RWPE2 (cell line): ENCODE measurements around the gene CRACDL.

ENCODE experiments used
- ATAC-seq: fragments of 200-7000 bp; cut with Tn5 transposase; 3 replicates; pipeline ENCODE4 v1.9.1; 2021; ENCODE audit warnings: low read depth
- DNase-seq: peaks from one replicate; pipeline ENCODE4 v3.0.0-alpha.2; 2020; ENCODE audit warnings: low spot score
- H3K27ac ChIP-seq: fragments of 450-650 bp; 2 replicates; pipeline ENCODE4 v1.5.1; 2017; ENCODE audit warnings: mild to moderate bottlenecking; ENCODE audit not compliant: poor library complexity, severe bottlenecking
- H3K27me3 ChIP-seq: fragments of 250-450 bp; sonication (Bioruptor Pico); 2 replicates; pipeline ENCODE4 v1.5.1; 2021; ENCODE audit warnings: mild to moderate bottlenecking, moderate library complexity; ENCODE audit not compliant: insufficient read depth, poor library complexity, severe bottlenecking
- H3K36me3 ChIP-seq: fragments of 250-450 bp; sonication (Bioruptor Pico); 2 replicates; pipeline ENCODE4 v1.5.1; 2020; ENCODE audit warnings: low read depth, mild to moderate bottlenecking, moderate library complexity
- H3K4me1 ChIP-seq: fragments of 250-450 bp; sonication (Bioruptor Pico); 2 replicates; pipeline ENCODE4 v1.5.1; 2021; ENCODE audit warnings: mild to moderate bottlenecking, moderate library complexity; ENCODE audit not compliant: insufficient read depth, poor library complexity, severe bottlenecking
- H3K4me3 ChIP-seq: fragments of 250-450 bp; sonication (Bioruptor Pico); 2 replicates; pipeline ENCODE4 v1.5.1; 2021; ENCODE audit warnings: mild to moderate bottlenecking, moderate library complexity; ENCODE audit not compliant: severe bottlenecking
- H3K9me3 ChIP-seq: fragments of 250-450 bp; sonication (Bioruptor Pico); 2 replicates; pipeline ENCODE4 v1.5.1; 2021; ENCODE audit warnings: mild to moderate bottlenecking, moderate library complexity; ENCODE audit not compliant: severe bottlenecking
- TF ChIP-seq, protein P1 (sequence below): fragments of 450-650 bp; IDR thresholded peaks from one replicate; pipeline ENCODE4 v1.5.1; 2017; ENCODE audit warnings: mild to moderate bottlenecking, moderate library complexity; ENCODE audit not compliant: poor library complexity, severe bottlenecking

The CRACDL gene

DNA sequence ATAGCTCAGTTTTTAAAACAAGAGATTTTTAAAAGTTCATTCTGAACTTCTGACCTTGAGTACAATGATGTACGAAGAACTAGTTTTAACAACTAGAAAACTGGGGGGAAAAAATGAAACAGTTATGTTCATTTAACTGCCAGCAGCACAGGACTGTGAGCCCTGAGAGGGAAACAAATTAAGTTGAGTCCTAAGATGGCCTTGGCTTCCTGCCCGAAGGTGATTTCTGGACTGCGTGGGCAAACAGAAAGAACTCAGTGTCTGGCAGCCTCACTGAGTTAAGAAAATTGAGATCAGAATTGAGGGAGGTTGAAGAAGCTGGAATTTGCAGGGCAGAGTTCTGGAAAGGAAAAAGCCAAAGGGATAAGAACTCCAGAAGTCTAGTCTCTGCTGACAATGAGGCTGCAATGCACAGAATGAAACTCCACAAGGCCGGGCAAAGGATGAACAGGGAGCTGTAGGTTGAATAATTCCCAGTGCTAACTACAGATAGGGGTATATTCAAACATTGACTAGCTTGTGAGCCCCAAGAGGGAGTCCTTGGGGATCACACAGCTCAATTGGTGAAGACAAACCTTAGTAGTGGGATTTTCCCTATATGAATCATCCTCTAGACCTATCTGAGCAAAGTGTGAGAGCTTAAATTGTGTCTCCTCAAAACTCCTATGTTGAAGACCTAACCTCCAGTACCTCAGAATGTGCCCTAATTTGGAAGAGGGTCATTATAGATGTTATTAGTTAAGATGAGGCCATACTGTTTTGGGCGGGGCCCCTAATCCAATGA, 13.1 kb upstream of the CRACDL start:
- no peaks in the 10 kb centered on the region for H3K9me3 ChIP-seq
- TF ChIP-seq, protein P1, sequence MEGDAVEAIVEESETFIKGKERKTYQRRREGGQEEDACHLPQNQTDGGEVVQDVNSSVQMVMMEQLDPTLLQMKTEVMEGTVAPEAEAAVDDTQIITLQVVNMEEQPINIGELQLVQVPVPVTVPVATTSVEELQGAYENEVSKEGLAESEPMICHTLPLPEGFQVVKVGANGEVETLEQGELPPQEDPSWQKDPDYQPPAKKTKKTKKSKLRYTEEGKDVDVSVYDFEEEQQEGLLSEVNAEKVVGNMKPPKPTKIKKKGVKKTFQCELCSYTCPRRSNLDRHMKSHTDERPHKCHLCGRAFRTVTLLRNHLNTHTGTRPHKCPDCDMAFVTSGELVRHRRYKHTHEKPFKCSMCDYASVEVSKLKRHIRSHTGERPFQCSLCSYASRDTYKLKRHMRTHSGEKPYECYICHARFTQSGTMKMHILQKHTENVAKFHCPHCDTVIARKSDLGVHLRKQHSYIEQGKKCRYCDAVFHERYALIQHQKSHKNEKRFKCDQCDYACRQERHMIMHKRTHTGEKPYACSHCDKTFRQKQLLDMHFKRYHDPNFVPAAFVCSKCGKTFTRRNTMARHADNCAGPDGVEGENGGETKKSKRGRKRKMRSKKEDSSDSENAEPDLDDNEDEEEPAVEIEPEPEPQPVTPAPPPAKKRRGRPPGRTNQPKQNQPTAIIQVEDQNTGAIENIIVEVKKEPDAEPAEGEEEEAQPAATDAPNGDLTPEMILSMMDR = no peak
- no peak overlapping the region for H3K27ac ChIP-seq
- DNase-seq (no peak), ATAC-seq (peak; percentile 23; the same call in 1 of the 3 replicates)
- no peaks in the 10 kb centered on the region for H3K36me3 ChIP-seq
- no peak overlapping the region for H3K4me3 ChIP-seq
- no peaks in the 10 kb centered on the region for H3K27me3 ChIP-seq
- peaks cover 10% of the 10 kb centered on the region for H3K4me1 ChIP-seq

DNA sequence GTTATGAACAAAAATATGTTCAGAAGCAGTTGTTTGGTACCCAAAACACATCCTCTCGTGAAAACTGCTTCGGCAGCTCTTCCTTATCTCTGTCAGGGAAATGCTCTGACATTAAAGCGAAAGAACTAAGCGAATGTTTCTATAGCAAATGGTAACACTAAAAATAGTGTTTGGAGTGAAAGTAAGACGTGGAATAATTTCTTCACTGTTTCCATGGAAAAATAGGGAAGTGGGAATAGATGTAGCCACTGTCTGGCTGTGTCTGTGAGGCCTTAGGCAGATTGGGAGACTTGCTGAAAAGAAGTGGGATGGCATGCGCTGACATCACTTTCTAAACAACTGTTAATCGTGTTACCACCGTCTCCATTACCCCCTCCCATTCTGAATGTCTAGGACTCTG, 11.5 kb upstream of the CRACDL start:
- Histone ChIP-seq H3K4me1 (peaks cover 2% of the 10 kb centered on the region), H3K27ac (no peak overlapping the region), H3K36me3 (no peaks in the 10 kb centered on the region), H3K27me3 (no peaks in the 10 kb centered on the region), H3K9me3 (no peaks in the 10 kb centered on the region), H3K4me3 (no peak overlapping the region)
- DNase-seq (no peak), ATAC-seq (no peak)
- TF ChIP-seq, protein P1 = no peak

DNA sequence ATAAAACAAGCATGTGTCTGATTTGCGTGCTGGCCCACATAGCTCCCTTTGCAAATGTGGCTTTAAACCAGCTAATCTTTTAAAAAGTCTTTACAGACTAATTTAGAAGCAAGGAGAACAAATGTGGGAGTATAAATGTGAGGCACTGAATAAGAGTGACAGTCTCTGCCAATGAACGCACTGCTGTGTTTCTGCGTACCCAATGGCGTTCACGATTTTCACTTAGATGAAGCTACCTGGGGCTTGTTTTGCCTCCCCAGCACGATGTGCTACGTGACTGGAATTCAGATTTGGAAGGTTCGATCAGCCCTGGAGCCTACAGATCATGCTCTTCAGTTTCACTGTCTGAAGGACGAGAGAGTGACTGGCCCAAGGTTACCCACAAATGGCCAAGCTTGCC, 10.8 kb upstream of the CRACDL start:
- H3K27ac ChIP-seq = no peak overlapping the region
- ATAC-seq (no peak), DNase-seq (no peak)
- TF ChIP-seq, protein P1 = no peak
- H3K4me3 ChIP-seq = no peak overlapping the region
- H3K27me3 ChIP-seq = no peaks in the 10 kb centered on the region
- no peaks in the 10 kb centered on the region for H3K4me1 ChIP-seq
- H3K9me3 ChIP-seq = no peaks in the 10 kb centered on the region
- no peaks in the 10 kb centered on the region for H3K36me3 ChIP-seq

DNA sequence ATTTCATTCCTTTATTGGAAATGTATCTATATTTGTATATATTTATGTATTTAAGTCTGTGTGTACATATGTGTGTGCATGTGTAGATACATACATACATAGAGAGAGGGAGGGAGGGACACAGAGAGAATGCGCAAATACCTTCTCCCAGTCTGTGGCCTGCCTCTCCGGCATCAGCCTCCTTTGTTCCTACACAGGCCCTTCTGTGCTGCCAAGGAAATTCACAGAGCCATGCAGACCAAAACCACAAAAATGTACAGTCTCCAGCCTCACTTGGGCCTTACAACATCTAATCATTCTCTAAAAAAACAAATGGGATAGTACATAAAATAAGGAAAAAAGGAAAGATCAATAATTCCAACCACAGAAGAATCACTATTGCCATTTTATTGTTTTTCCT, 8.8 kb upstream of the CRACDL start:
- DNase-seq (no peak), ATAC-seq (no peak)
- TF ChIP-seq, protein P1 = no peak
- Histone ChIP-seq H3K27me3 (no peaks in the 10 kb centered on the region), H3K4me1 (no peaks in the 10 kb centered on the region), H3K9me3 (no peaks in the 10 kb centered on the region), H3K36me3 (no peaks in the 10 kb centered on the region), H3K27ac (no peak overlapping the region), H3K4me3 (no peak overlapping the region)

DNA sequence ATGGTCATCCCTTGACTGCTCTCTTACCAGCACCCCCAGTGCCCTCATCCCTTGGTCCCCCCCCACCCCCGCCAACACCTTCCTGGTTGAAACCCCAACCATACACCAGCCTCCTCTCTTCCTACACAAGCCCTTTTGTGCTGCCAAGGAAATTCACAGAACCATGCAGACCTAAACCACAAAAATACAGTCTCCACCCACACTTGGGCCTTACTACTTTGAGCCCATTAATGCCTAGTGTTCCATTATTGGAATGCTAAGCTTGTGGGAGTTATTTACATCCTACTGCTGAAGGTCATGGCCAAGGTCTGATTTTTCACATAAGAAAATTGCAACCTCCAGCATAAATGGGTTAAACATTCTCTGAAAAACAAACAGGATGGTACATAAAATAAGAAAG, 4.1 kb upstream of the CRACDL start:
- H3K4me3 ChIP-seq = no peak overlapping the region
- no peaks in the 10 kb centered on the region for H3K9me3 ChIP-seq
- DNase-seq (no peak), ATAC-seq (no peak)
- TF ChIP-seq, protein P1 = no peak
- H3K36me3 ChIP-seq = no peaks in the 10 kb centered on the region
- peaks cover 3% of the 10 kb centered on the region for H3K4me1 ChIP-seq
- no peaks in the 10 kb centered on the region for H3K27me3 ChIP-seq
- no peak overlapping the region for H3K27ac ChIP-seq
